ENCODE data around the gene TNS3. TPM values are rescaled to one million over a fixed set of nuclear protein-coding genes. Genes with fewer than 3 reads are reported as not detected.

Gene TNS3
- total RNA-seq = 19.4 and 43.8 TPM in 2 replicates

GRCh38 chr7:47581804-47582763 lies at the start of gene TNS3:
TSS of gene TNS3 (minus strand) at chr7:47582111. CDS start at chr7:47439636, 142,475 bp downstream.

All from aortic smooth muscle cell (primary cell).